ENCODE data around the gene SFI1.

DNA sequence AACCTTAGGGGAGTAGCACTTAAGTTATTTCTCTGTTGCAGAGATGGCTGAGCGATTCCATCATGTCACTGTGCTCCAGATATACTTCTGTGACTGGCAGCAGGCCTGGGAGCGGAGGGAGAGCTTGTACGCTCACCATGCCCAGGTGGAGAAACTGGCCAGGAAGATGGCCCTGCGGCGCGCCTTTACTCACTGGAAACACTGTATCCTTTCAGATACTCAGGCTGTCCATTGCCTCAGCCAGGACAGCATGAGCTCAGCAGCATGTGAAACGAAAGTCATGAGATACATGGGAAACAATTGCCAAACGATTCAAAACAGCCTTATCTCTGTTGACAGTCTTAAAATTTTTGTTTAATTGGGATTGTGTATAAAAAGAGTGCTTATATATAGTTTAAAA, 78.9 kb downstream of the SFI1 start:
- TF ChIP-seq, protein P1, sequence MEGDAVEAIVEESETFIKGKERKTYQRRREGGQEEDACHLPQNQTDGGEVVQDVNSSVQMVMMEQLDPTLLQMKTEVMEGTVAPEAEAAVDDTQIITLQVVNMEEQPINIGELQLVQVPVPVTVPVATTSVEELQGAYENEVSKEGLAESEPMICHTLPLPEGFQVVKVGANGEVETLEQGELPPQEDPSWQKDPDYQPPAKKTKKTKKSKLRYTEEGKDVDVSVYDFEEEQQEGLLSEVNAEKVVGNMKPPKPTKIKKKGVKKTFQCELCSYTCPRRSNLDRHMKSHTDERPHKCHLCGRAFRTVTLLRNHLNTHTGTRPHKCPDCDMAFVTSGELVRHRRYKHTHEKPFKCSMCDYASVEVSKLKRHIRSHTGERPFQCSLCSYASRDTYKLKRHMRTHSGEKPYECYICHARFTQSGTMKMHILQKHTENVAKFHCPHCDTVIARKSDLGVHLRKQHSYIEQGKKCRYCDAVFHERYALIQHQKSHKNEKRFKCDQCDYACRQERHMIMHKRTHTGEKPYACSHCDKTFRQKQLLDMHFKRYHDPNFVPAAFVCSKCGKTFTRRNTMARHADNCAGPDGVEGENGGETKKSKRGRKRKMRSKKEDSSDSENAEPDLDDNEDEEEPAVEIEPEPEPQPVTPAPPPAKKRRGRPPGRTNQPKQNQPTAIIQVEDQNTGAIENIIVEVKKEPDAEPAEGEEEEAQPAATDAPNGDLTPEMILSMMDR (IDR thresholded peaks at IDR 0.05): no peak
- no peak for TF ChIP-seq POLR2A (IDR thresholded peaks at IDR 0.05)

Measured in esophagus squamous epithelium (tissue), 4 donors.